Measurements from ENCODE around the gene RALB. TPM values are rescaled to one million over a fixed set of nuclear protein-coding genes. Genes with fewer than 3 reads are reported as not detected.

RALB gene
- polyA plus RNA-seq, 1 donor (not counting 4 experiments of a cell fraction or from before 2014, with no cell fraction given): 80.8 TPM

DNA sequence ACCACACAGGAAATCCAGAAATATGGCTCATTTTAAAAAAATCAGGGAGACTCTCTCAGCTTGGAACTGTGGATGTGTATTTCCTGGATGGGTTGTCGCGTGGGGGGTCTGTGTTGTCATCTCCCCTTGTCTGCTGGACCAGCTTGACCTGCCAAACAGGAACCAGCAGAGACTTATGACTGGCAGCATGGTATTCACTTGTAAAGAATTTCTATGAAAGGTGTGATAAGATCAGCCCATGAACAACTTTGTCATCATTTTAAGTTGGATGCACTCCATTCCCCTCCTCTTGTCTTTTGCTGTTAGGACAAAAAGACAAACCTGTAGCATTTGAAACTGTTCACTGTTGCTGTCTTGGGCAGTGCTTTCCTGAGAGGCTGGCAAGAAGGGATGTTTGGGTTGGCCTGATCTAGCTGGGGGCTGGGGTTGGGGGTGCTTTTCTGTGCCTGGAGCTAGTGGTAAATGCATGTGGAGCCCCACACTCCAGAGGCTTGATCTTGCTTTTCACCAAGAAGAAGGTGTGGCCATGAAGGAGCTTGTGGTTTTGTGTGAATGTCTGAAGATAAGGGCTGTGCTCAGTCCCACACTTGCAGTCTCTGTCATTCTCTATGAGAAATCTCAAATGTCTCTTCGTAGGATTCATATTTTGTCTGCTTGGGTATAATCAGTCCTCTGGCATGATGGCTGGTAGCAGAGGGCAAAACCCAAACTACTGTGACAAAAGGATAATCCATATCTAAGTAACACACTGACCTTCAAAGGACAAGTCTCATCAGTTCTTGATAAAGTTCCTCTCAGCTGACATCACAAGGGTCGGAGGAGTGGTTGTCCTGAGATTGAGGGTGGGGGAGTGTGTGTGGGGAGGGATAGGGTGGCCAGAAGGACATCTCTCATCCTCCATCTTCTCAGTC is 39.0 kb downstream of the RALB start:
- H3K4me3 ChIP-seq (ENCODE audit: control insufficient read depth in 2 of 3, extremely low read depth in 1 of 3, insufficient read depth in 2 of 3, low read depth in 1 of 3, low read length in 3 of 3): peak overlapping the region in 1 of 3 experiments; percentile 21
- H3K27ac ChIP-seq (ENCODE audit: control insufficient read depth, insufficient read depth, low read length): no peak overlapping the region
- no peak overlapping the region for H3K9ac ChIP-seq (ENCODE audit: control insufficient read depth, extremely low read depth, insufficient read depth, low read length)
- H3K27me3 ChIP-seq (ENCODE audit: control insufficient read depth, extremely low read depth, insufficient read depth, low read length): no peaks in the 10 kb centered on the region
- peak; percentile 65 for FAIRE-seq
- dilution Hi-C loops (cut with MboI; ENCODE audit: extremely low pct_ligation_motif_present, low sequenced_read_pairs): no loop called here
- H3K9me3 ChIP-seq (ENCODE audit: control insufficient read depth, low read depth, low read length): no peaks in the 10 kb centered on the region
- no peaks in the 10 kb centered on the region for H3K79me2 ChIP-seq (ENCODE audit: control insufficient read depth, insufficient read depth, low read length)
- TF ChIP-seq, protein P1, sequence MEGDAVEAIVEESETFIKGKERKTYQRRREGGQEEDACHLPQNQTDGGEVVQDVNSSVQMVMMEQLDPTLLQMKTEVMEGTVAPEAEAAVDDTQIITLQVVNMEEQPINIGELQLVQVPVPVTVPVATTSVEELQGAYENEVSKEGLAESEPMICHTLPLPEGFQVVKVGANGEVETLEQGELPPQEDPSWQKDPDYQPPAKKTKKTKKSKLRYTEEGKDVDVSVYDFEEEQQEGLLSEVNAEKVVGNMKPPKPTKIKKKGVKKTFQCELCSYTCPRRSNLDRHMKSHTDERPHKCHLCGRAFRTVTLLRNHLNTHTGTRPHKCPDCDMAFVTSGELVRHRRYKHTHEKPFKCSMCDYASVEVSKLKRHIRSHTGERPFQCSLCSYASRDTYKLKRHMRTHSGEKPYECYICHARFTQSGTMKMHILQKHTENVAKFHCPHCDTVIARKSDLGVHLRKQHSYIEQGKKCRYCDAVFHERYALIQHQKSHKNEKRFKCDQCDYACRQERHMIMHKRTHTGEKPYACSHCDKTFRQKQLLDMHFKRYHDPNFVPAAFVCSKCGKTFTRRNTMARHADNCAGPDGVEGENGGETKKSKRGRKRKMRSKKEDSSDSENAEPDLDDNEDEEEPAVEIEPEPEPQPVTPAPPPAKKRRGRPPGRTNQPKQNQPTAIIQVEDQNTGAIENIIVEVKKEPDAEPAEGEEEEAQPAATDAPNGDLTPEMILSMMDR (optimal IDR thresholded peaks at IDR 0.05 in 1 of 3, IDR thresholded peaks at IDR 0.05 in 1 of 3, conservative IDR thresholded peaks at IDR 0.05 in 1 of 3; ENCODE audit: extremely low read depth in 1 of 3, insufficient read depth in 2 of 3, low read length in 3 of 3): no peak
- no peak for TF ChIP-seq EZH2 (IDR thresholded peaks at IDR 0.05; ENCODE audit: low read length)
- no peak overlapping the region for H2AFZ ChIP-seq (ENCODE audit: control insufficient read depth, low read length)
- no peaks in the 10 kb centered on the region for H3K9me1 ChIP-seq (ENCODE audit: control insufficient read depth, extremely low read depth, insufficient read depth, low read length)
- no peaks in the 10 kb centered on the region for H4K20me1 ChIP-seq (ENCODE audit: control insufficient read depth, extremely low read depth, insufficient read depth, low read length)
- DNase-seq (ENCODE audit: low read depth, low spot score): peak; percentile 33
- peaks cover 34% of the 10 kb centered on the region for H3K4me1 ChIP-seq (ENCODE audit: control insufficient read depth, extremely low read depth, insufficient read depth, low read length)
- H3K36me3 ChIP-seq (ENCODE audit: control insufficient read depth in 2 of 2, extremely low read depth in 1 of 2, insufficient read depth in 2 of 2, low read length in 2 of 2): peaks cover 9 to 10% of the 10 kb centered on the region in 2 experiments
- peak overlapping the region; percentile 76 for H3K4me2 ChIP-seq (ENCODE audit: control insufficient read depth, extremely low read depth, insufficient read depth, low read depth, low read length)

DNA sequence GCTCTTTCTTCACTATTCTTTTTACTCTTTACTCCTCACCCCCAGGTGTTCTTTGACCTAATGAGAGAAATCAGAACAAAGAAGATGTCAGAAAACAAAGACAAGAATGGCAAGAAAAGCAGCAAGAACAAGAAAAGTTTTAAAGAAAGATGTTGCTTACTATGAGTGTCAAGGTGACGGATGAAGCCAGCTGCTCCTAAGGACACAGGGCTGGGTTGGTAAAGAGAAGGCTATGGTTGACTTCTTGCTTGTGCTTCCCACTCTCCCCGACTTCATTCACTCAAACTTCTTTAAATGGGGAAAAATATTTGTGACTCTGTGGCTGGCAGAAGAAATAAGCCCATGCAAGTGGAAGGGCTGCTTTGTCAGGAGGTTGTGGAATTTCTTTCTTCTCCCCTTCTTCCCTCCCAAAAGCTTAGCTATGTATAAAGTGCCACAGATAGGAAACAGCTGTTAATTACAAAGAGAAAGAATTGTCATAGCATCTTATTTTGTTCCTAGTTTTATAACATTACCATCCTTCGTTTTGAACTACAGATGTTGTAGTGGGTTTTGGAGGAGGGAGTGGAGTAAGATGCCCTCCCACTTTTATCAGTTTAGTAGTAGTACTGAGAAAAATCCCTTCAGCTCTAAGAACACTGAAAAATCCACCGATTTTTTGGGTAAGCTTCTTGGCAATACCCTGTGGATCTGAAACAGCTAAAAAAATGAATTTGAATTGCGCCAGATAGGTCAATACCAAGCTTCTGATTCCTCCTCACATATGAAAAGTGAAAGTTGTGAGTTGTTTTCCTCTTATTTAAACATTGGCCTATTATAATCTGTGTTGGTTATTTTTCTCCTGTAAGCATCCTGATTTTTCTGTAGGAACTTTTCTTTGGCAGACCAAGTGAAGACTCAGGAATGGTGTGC is 40.7 kb downstream of the RALB start:
- Histone ChIP-seq H3K9me3 (ENCODE audit: control insufficient read depth, low read depth, low read length) (no peaks in the 10 kb centered on the region), H3K27ac (ENCODE audit: control insufficient read depth, insufficient read depth, low read length) (no peak overlapping the region), H3K79me2 (ENCODE audit: control insufficient read depth, insufficient read depth, low read length) (no peaks in the 10 kb centered on the region), H2AFZ (ENCODE audit: control insufficient read depth, low read length) (no peak overlapping the region), H4K20me1 (ENCODE audit: control insufficient read depth, extremely low read depth, insufficient read depth, low read length) (no peaks in the 10 kb centered on the region), H3K4me2 (ENCODE audit: control insufficient read depth, extremely low read depth, insufficient read depth, low read depth, low read length) (no peak overlapping the region), H3K4me1 (ENCODE audit: control insufficient read depth, extremely low read depth, insufficient read depth, low read length) (peaks cover 20% of the 10 kb centered on the region), H3K4me3 (ENCODE audit: control insufficient read depth in 2 of 3, extremely low read depth in 1 of 3, insufficient read depth in 2 of 3, low read depth in 1 of 3, low read length in 3 of 3) (no peak overlapping the region), H3K9ac (ENCODE audit: control insufficient read depth, extremely low read depth, insufficient read depth, low read length) (no peak overlapping the region), H3K27me3 (ENCODE audit: control insufficient read depth, extremely low read depth, insufficient read depth, low read length) (no peaks in the 10 kb centered on the region), H3K9me1 (ENCODE audit: control insufficient read depth, extremely low read depth, insufficient read depth, low read length) (no peaks in the 10 kb centered on the region), H3K36me3 (ENCODE audit: control insufficient read depth in 2 of 2, extremely low read depth in 1 of 2, insufficient read depth in 2 of 2, low read length in 2 of 2) (peaks cover 10 to 15% of the 10 kb centered on the region in 2 experiments)
- dilution Hi-C loops (cut with MboI; ENCODE audit: extremely low pct_ligation_motif_present, low sequenced_read_pairs): no loop called here
- DNase-seq (ENCODE audit: low read depth, low spot score) (no peak), FAIRE-seq (no peak)
- no peak for TF ChIP-seq EZH2 (IDR thresholded peaks at IDR 0.05; ENCODE audit: low read length)
- TF ChIP-seq, protein P1 (optimal IDR thresholded peaks at IDR 0.05 in 1 of 3, IDR thresholded peaks at IDR 0.05 in 1 of 3, conservative IDR thresholded peaks at IDR 0.05 in 1 of 3; ENCODE audit: extremely low read depth in 1 of 3, insufficient read depth in 2 of 3, low read length in 3 of 3): no peak
